Neural progenitor cell (in vitro differentiated cells): ENCODE data around the gene CCNC. TPM values are rescaled to one million over a fixed set of nuclear protein-coding genes. Genes with fewer than 3 reads are reported as not detected.

ENCODE experiments used
- DNase-seq: peaks from one replicate; pipeline ENCODE4 v3.0.0-alpha.2; 2016; ENCODE audit warnings: low spot score
- H2AFZ ChIP-seq: fragments of 200-600 bp; sonication (generic); replicated peaks from 2 replicates; pipeline ENCODE4 v1.6.1; 2016; ENCODE audit warnings: antibody characterized with exemption
- H3F3A ChIP-seq: fragments of 200-600 bp; sonication (generic); 2 replicates; pipeline ENCODE4 v1.6.1; 2016; ENCODE audit warnings: antibody characterized with exemption, low read depth
- H3K27ac ChIP-seq: fragments of 200-600 bp; sonication (generic); 2 replicates; pipeline ENCODE4 v1.5.1; 2016; ENCODE audit warnings: mild to moderate bottlenecking
- H3K27me3 ChIP-seq: fragments of 200-600 bp; sonication (generic); 2 replicates; pipeline ENCODE4 v1.6.1; 2016; ENCODE audit warnings: mild to moderate bottlenecking, moderate library complexity
- H3K36me3 ChIP-seq: fragments of 200-600 bp; sonication (generic); 2 replicates; pipeline ENCODE4 v1.5.1; 2016
- H3K4me1 ChIP-seq: fragments of 200-600 bp; sonication (generic); 2 replicates; pipeline ENCODE4 v1.6.1; 2016; ENCODE audit warnings: mixed run types
- H3K4me2 ChIP-seq: fragments of 200-600 bp; sonication (generic); 2 replicates; pipeline ENCODE4 v1.6.1; 2016
- H3K4me3 ChIP-seq: fragments of 200-600 bp; sonication (generic); 2 replicates; pipeline ENCODE4 v1.5.1; 2016
- H3K79me2 ChIP-seq: fragments of 200-600 bp; sonication (generic); 2 replicates; pipeline ENCODE4 v1.6.1; 2016; ENCODE audit warnings: low read depth
- H3K9ac ChIP-seq: fragments of 200-600 bp; sonication (generic); 2 replicates; pipeline ENCODE4 v1.6.1; 2016
- H3K9me3 ChIP-seq: fragments of 200-600 bp; sonication (generic); 2 replicates; pipeline ENCODE4 v1.5.1; 2016; ENCODE audit warnings: low read depth
- H4K20me1 ChIP-seq: fragments of 200-600 bp; sonication (generic); 2 replicates; pipeline ENCODE4 v1.6.1; 2016; ENCODE audit warnings: low read depth
- H3K27ac Mint-ChIP-seq: 3 replicates; pipeline ENCODE4 v1.8.0; 2021; ENCODE audit warnings: mixed read lengths
- H3K27me3 Mint-ChIP-seq: 2 replicates; pipeline ENCODE4 v1.8.0; 2022; ENCODE audit warnings: low read depth, mild to moderate bottlenecking, inconsistent platforms, moderate library complexity, mixed read lengths; ENCODE audit not compliant: insufficient read depth
- H3K36me3 Mint-ChIP-seq: 3 replicates; pipeline ENCODE4 v1.8.0; 2021; ENCODE audit warnings: mixed read lengths
- H3K4me1 Mint-ChIP-seq: 3 replicates; pipeline ENCODE4 v1.8.0; 2021; ENCODE audit warnings: mixed read lengths
- H3K4me3 Mint-ChIP-seq: 3 replicates; pipeline ENCODE4 v1.8.0; 2021; ENCODE audit warnings: mild to moderate bottlenecking, moderate library complexity, mixed read lengths
- H3K9me3 Mint-ChIP-seq: 3 replicates; pipeline ENCODE4 v1.8.0; 2020; ENCODE audit warnings: mixed read lengths
- CTCF ChIP-seq: fragments of 200-600 bp; sonication (generic); IDR thresholded peaks from 2 replicates; pipeline ENCODE4 v1.5.1; 2017; ENCODE audit warnings: antibody characterized with exemption, mild to moderate bottlenecking
- EZH2 ChIP-seq: fragments of 200-600 bp; sonication (generic); IDR thresholded peaks from 2 replicates; pipeline ENCODE4 v1.6.1; 2017; ENCODE audit warnings: antibody characterized with exemption, mild to moderate bottlenecking, moderate library complexity
- EZH2phosphoT487 ChIP-seq: fragments of 200-600 bp; sonication (generic); IDR thresholded peaks from 2 replicates; pipeline ENCODE4 v1.6.1; 2017; ENCODE audit warnings: antibody characterized with exemption
- total RNA-seq: library from RNA; depleted of rRNA; stranded (reverse); fragments of >200 nt; gene quantifications from 2 replicates; pipeline ENCODE4 v1.2.3, GENCODE V29; 2015; ENCODE audit warnings: low replicate concordance

Gene CCNC
- total RNA-seq, 1 donor from 2014 or later = 157 TPM

- Histone ChIP-seq H4K20me1 (peaks cover 97% of the 10 kb centered on the region), H2AFZ (no peak overlapping the region), H3K4me3 (no peak overlapping the region), H3K4me1 (peaks cover 13% of the 10 kb centered on the region), H3K4me2 (no peak overlapping the region), H3K9ac (no peak overlapping the region), H3K27ac (no peak overlapping the region), H3K36me3 (no peaks in the 10 kb centered on the region), H3K9me3 (no peaks in the 10 kb centered on the region), H3F3A (peaks cover 23% of the 10 kb centered on the region), H3K27me3 (peaks cover 100% of the 10 kb centered on the region), H3K79me2 (no peaks in the 10 kb centered on the region)
- peaks cover 93% of the 10 kb centered on the region for H3K27me3 Mint-ChIP-seq
- no peak overlapping the region for H3K4me3 Mint-ChIP-seq
- DNase-seq = peak; percentile 34
- H3K9me3 Mint-ChIP-seq = no peaks in the 10 kb centered on the region
- TF ChIP-seq CTCF = no peak
- TF ChIP-seq EZH2phosphoT487 = peak; percentile 87
- peak; percentile 19 for TF ChIP-seq EZH2
- peaks cover 12% of the 10 kb centered on the region for H3K4me1 Mint-ChIP-seq
- no peak overlapping the region for H3K27ac Mint-ChIP-seq
- H3K36me3 Mint-ChIP-seq = no peaks in the 10 kb centered on the region
Observed at GRCh38 chr6:99608059-99608885, 39.8 kb upstream of the CCNC start.

GRCh38 chr6:99607416-99608036 lies 39.1 kb upstream of the CCNC start:
- TF ChIP-seq CTCF (no peak), EZH2 (peak; percentile 41)
- Histone ChIP-seq H3K9me3 (no peaks in the 10 kb centered on the region), H3K36me3 (no peaks in the 10 kb centered on the region), H3K27ac (no peak overlapping the region), H3K4me3 (no peak overlapping the region), H3K79me2 (no peaks in the 10 kb centered on the region), H2AFZ (no peak overlapping the region), H3F3A (peaks cover 28% of the 10 kb centered on the region), H3K4me2 (no peak overlapping the region), H3K27me3 (peaks cover 100% of the 10 kb centered on the region), H3K4me1 (peaks cover 13% of the 10 kb centered on the region), H4K20me1 (peaks cover 98% of the 10 kb centered on the region), H3K9ac (no peak overlapping the region)
- DNase-seq = peak; percentile 52
- H3K4me3 Mint-ChIP-seq = no peak overlapping the region
- H3K4me1 Mint-ChIP-seq = peaks cover 16% of the 10 kb centered on the region
- peaks cover 92% of the 10 kb centered on the region for H3K27me3 Mint-ChIP-seq
- no peak overlapping the region for H3K27ac Mint-ChIP-seq
- no peaks in the 10 kb centered on the region for H3K9me3 Mint-ChIP-seq
- H3K36me3 Mint-ChIP-seq = no peaks in the 10 kb centered on the region

- peaks cover 100% of the 10 kb centered on the region for H3K27me3 ChIP-seq
- H2AFZ ChIP-seq = no peak within 1 kb of the TSS
- H3K27me3 Mint-ChIP-seq = peaks cover 93% of the 10 kb centered on the region
- H3K9me3 Mint-ChIP-seq = no peaks in the 10 kb centered on the region
- no peak within 1 kb of the TSS for H3K27ac ChIP-seq
- H3K4me3 ChIP-seq = no peak within 1 kb of the TSS
- H3K9ac ChIP-seq = no peak within 1 kb of the TSS
- H3K27ac Mint-ChIP-seq = no peak within 1 kb of the TSS
- no peaks in the 10 kb centered on the region for H3K79me2 ChIP-seq
- H3K36me3 ChIP-seq = no peaks in the 10 kb centered on the region
- H3K4me1 Mint-ChIP-seq = peaks cover 18% of the 10 kb centered on the region
- H3K9me3 ChIP-seq = no peaks in the 10 kb centered on the region
- H3F3A ChIP-seq = peaks cover 25% of the 10 kb centered on the region
- no peak within 1 kb of the TSS for H3K4me3 Mint-ChIP-seq
- no peak within 1 kb of the TSS for H3K4me2 ChIP-seq
- peaks cover 98% of the 10 kb centered on the region for H4K20me1 ChIP-seq
- TF ChIP-seq CTCF = no peak
- TF ChIP-seq EZH2phosphoT487 = peak; percentile 99
- peak; percentile 94 for TF ChIP-seq EZH2
- DNase-seq = peak; percentile 74
- H3K4me1 ChIP-seq = peaks cover 13% of the 10 kb centered on the region
- no peaks in the 10 kb centered on the region for H3K36me3 Mint-ChIP-seq
Observed at GRCh38 chr6:99606656-99607415, 38.4 kb upstream of the CCNC start, which contains the start of gene PRDM13. Gene PRDM13, plus strand, starts transcription at chr6:99606833. Its CDS starts 202 bp downstream, at chr6:99607035.
